ENCODE data around the gene TMEM87B. TPM values are rescaled to one million over a fixed set of nuclear protein-coding genes. Genes with fewer than 3 reads are reported as not detected.

TMEM87B gene
- polyA plus RNA-seq, 1 donor from 2014 or later, result 12.8 TPM

DNA sequence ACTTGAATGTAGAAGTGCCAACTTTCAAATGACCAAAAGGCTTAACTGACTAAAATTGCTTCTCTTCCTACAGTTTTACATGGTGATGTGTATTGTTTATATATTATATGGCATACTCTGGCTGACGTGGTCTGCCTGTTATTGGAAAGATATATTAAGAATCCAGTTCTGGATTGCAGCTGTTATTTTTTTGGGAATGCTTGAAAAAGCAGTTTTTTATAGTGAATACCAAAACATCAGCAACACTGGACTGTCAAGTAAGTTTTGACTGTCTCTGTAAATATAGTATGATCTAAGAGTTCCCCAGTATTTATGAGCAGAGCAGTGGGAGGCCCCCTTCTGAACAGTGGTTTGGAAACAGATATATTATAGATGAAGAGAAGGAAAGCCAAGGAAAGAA, 26.2 kb downstream of the TMEM87B start:
- H3F3A ChIP-seq (ENCODE audit: insufficient read depth, low read length, poor library complexity, severe bottlenecking), result no peaks in the 10 kb centered on the region
- H3K79me2 ChIP-seq (replicated peaks; ENCODE audit: insufficient read depth, low read length), result no peaks in the 10 kb centered on the region
- no peak overlapping the region for H3K4me3 ChIP-seq (ENCODE audit: low read length)
- H2AFZ ChIP-seq (ENCODE audit: low read depth, low read length), result no peak overlapping the region
- peaks cover 4% of the 10 kb centered on the region for H3K36me3 ChIP-seq (ENCODE audit: insufficient read depth, low read length)
- H3K9me2 ChIP-seq (ENCODE audit: insufficient read depth, low read length), result no peaks in the 10 kb centered on the region
- no peak overlapping the region for H3K27ac ChIP-seq (ENCODE audit: low read length)
- TF ChIP-seq RAD21 (conservative IDR thresholded peaks at IDR 0.05) (no peak), TAF1 (IDR thresholded peaks at IDR 0.05; ENCODE audit: low read depth) (no peak), POLR2AphosphoS5 (IDR thresholded peaks at IDR 0.05) (no peak), MXI1 (conservative IDR thresholded peaks at IDR 0.05; ENCODE audit: poor library complexity, severe bottlenecking) (no peak), EP300 (conservative IDR thresholded peaks at IDR 0.05; ENCODE audit: poor library complexity, severe bottlenecking) (no peak), SMC3 (conservative IDR thresholded peaks at IDR 0.05; ENCODE audit: poor library complexity) (no peak)
- no peak overlapping the region for H3K4me2 ChIP-seq (ENCODE audit: low read length)
- no peaks in the 10 kb centered on the region for H3K9me3 ChIP-seq (ENCODE audit: low read length)
- no peak overlapping the region for H3K9ac ChIP-seq (ENCODE audit: low read length)
- no peaks in the 10 kb centered on the region for H4K20me1 ChIP-seq (ENCODE audit: insufficient read depth)
- no peaks in the 10 kb centered on the region for H3K27me3 ChIP-seq (ENCODE audit: insufficient read depth, low read depth, low read length)

DNA sequence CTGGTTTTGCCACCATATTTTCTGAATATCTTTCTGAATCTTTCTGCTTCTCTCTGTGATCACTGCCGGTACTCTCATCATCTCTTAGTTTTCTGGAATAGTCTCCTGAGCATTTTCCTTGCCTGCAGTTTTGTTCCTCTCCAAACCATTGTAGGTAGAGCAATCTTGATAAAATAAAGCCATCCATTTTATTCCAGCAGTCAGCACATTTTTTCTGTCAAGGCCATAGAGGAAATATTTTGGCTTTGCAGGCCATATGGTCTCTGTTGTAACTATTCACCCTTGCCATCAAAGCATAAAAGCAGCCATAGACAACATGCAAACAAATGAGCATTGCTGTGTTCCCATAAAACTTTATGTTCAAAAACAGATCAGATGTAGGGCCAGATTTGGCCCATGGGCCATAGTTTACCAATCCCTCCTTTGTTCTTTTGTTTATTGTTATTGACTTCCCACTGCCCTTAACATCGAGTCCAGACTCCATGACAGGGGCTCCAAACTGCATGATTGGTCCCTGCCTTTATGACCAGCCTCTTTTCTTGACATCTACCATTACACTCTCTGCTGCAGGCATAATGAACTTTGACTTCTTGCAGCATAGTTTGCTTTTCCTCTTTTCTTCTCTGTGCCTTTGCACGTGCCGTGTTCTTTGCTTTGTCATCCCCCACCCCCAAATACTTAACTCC, 29.8 kb downstream of the TMEM87B start:
- no peak overlapping the region for H3K4me2 ChIP-seq (ENCODE audit: low read length)
- no peaks in the 10 kb centered on the region for H3K79me2 ChIP-seq (replicated peaks; ENCODE audit: insufficient read depth, low read length)
- H3K27ac ChIP-seq (ENCODE audit: low read length), result no peak overlapping the region
- H3K36me3 ChIP-seq (ENCODE audit: insufficient read depth, low read length), result peaks cover 4% of the 10 kb centered on the region
- H3F3A ChIP-seq (ENCODE audit: insufficient read depth, low read length, poor library complexity, severe bottlenecking), result no peaks in the 10 kb centered on the region
- H2AFZ ChIP-seq (ENCODE audit: low read depth, low read length), result no peak overlapping the region
- no peaks in the 10 kb centered on the region for H3K9me3 ChIP-seq (ENCODE audit: low read length)
- no peaks in the 10 kb centered on the region for H4K20me1 ChIP-seq (ENCODE audit: insufficient read depth)
- H3K4me3 ChIP-seq (ENCODE audit: low read length), result no peak overlapping the region
- no peak overlapping the region for H3K9ac ChIP-seq (ENCODE audit: low read length)
- no peaks in the 10 kb centered on the region for H3K27me3 ChIP-seq (ENCODE audit: insufficient read depth, low read depth, low read length)
- no peak for TF ChIP-seq MXI1 (conservative IDR thresholded peaks at IDR 0.05; ENCODE audit: poor library complexity, severe bottlenecking)
- no peak for TF ChIP-seq POLR2AphosphoS5 (IDR thresholded peaks at IDR 0.05)
- no peak for TF ChIP-seq EZH2 (IDR thresholded peaks at IDR 0.05; ENCODE audit: borderline replicate concordance, insufficient read depth, low read length, poor library complexity, severe bottlenecking)
- no peak for TF ChIP-seq EP300 (conservative IDR thresholded peaks at IDR 0.05; ENCODE audit: poor library complexity, severe bottlenecking)
- TF ChIP-seq TAF1 (IDR thresholded peaks at IDR 0.05; ENCODE audit: low read depth), result no peak
- TF ChIP-seq REST (IDR thresholded peaks at IDR 0.05; ENCODE audit: borderline replicate concordance), result no peak
- TF ChIP-seq RAD21 (conservative IDR thresholded peaks at IDR 0.05), result no peak
- no peak for TF ChIP-seq SMC3 (conservative IDR thresholded peaks at IDR 0.05; ENCODE audit: poor library complexity)
- TF ChIP-seq, protein P1, sequence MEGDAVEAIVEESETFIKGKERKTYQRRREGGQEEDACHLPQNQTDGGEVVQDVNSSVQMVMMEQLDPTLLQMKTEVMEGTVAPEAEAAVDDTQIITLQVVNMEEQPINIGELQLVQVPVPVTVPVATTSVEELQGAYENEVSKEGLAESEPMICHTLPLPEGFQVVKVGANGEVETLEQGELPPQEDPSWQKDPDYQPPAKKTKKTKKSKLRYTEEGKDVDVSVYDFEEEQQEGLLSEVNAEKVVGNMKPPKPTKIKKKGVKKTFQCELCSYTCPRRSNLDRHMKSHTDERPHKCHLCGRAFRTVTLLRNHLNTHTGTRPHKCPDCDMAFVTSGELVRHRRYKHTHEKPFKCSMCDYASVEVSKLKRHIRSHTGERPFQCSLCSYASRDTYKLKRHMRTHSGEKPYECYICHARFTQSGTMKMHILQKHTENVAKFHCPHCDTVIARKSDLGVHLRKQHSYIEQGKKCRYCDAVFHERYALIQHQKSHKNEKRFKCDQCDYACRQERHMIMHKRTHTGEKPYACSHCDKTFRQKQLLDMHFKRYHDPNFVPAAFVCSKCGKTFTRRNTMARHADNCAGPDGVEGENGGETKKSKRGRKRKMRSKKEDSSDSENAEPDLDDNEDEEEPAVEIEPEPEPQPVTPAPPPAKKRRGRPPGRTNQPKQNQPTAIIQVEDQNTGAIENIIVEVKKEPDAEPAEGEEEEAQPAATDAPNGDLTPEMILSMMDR (IDR thresholded peaks at IDR 0.05; ENCODE audit: poor library complexity, severe bottlenecking), result no peak
- H3K9me2 ChIP-seq (ENCODE audit: insufficient read depth, low read length), result no peaks in the 10 kb centered on the region

All from neural cell (in vitro differentiated cells).